Bronchial epithelial cell (primary cell): ENCODE results near the gene MADCAM1. TPM values are rescaled to one million over a fixed set of nuclear protein-coding genes. Genes with fewer than 3 reads are reported as not detected.

Experiments used
- DNase-seq: peaks from one replicate; pipeline ENCODE4 v3.0.0-alpha.2; 2010; ENCODE audit warnings: low read depth
- FAIRE-seq: peaks from 2 replicates; lab custom pipeline; 2011; peaks lifted over from hg19 to GRCh38; lab: Jason Lieb, UNC
- H3K27me3 ChIP-seq: 2 replicates; pipeline ENCODE4 v1.5.1; 2011; ENCODE audit warnings: low read length; ENCODE audit not compliant: control insufficient read depth, insufficient read depth
- H3K36me3 ChIP-seq: 2 replicates; pipeline ENCODE4 v1.5.1; 2011; ENCODE audit warnings: low read length; ENCODE audit not compliant: control insufficient read depth, insufficient read depth
- H3K4me3 ChIP-seq: 2 replicates; pipeline ENCODE4 v1.5.1; 2011; ENCODE audit warnings: mild to moderate bottlenecking, low read depth, low read length, control low read depth
- total RNA-seq: library from RNA; depleted of rRNA; stranded (reverse); fragments of >200 nt; gene quantifications from 2 replicates; pipeline ENCODE4 v1.2.1, GENCODE V29; 2014
- TF ChIP-seq, protein P1 (sequence below): IDR thresholded peaks from 2 replicates; pipeline ENCODE4 v1.5.1; 2011; ENCODE audit warnings: mild to moderate bottlenecking, moderate library complexity, low read length, control low read depth, inconsistent platforms; ENCODE audit not compliant: insufficient read depth, severe bottlenecking

The MADCAM1 gene
- total RNA-seq, 1 donor from 2014 or later = not detected

DNA sequence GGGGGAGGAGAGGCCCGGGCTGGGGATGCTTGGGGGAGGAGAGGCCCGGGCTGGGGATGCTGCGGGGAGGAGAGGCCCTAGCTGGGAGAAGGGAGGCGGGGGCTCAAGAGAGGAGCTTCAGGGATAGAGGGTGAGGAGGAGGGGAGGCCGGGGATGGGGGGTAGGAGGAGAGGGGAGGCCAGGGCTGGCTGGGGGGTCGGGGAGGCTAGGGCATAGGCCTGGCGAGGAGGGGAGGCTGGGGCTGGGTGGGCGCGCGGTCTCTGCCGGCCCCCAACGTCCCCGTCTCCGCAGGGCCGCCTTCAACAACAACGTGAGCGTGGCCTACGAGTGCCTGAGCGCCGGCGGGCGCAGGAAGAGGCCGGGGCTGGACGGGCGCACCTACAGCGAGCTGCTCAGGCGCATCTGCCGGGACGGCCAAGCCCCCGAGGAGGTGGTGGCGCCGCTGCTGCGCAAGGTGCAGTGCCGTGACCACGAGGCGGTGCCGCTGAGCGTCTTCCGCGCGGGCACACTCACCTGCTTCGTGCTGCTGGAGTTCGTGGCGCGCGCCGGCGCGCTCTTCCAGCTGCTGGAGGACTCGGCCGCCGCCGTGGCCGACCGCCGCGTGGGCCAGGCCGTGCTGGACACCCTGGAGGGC, 22.4 kb downstream of the MADCAM1 start:
- FAIRE-seq (no peak), DNase-seq (no peak)
- H3K4me3 ChIP-seq = no peak overlapping the region
- no peaks in the 10 kb centered on the region for H3K27me3 ChIP-seq
- TF ChIP-seq, protein P1, sequence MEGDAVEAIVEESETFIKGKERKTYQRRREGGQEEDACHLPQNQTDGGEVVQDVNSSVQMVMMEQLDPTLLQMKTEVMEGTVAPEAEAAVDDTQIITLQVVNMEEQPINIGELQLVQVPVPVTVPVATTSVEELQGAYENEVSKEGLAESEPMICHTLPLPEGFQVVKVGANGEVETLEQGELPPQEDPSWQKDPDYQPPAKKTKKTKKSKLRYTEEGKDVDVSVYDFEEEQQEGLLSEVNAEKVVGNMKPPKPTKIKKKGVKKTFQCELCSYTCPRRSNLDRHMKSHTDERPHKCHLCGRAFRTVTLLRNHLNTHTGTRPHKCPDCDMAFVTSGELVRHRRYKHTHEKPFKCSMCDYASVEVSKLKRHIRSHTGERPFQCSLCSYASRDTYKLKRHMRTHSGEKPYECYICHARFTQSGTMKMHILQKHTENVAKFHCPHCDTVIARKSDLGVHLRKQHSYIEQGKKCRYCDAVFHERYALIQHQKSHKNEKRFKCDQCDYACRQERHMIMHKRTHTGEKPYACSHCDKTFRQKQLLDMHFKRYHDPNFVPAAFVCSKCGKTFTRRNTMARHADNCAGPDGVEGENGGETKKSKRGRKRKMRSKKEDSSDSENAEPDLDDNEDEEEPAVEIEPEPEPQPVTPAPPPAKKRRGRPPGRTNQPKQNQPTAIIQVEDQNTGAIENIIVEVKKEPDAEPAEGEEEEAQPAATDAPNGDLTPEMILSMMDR = peak; percentile 21
- H3K36me3 ChIP-seq = no peaks in the 10 kb centered on the region

DNA sequence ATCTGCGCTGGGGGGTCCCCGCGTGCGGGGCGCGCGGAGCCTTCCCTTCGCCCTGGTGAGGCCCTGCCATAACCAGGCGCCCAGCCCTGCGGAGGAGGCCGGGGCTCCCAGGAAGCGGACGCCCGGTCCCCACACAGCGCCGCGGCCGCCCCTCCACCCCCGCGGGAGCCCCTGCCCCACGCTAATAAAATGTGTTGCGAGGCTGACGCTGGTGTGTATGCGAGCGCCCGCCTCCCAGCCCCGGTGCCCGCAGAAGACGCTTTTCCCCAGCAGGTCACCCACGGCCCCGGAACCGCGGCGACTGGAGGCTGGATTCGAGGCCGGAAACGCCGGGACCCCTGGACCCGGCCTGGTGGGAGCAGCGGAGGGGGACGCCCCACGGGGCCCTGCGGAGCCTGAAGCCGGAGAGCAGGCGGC, 23.2 kb downstream of the MADCAM1 start:
- Histone ChIP-seq H3K36me3 (no peaks in the 10 kb centered on the region), H3K27me3 (no peaks in the 10 kb centered on the region), H3K4me3 (no peak overlapping the region)
- no peak for DNase-seq
- FAIRE-seq = no peak
- TF ChIP-seq, protein P1 = no peak

- FAIRE-seq = no peak
- DNase-seq = no peak
- H3K4me3 ChIP-seq = no peak overlapping the region
- peaks cover 2% of the 10 kb centered on the region for H3K27me3 ChIP-seq
- H3K36me3 ChIP-seq = no peaks in the 10 kb centered on the region
- TF ChIP-seq, protein P1 = no peak
Measured at GRCh38 chr19:522726-523125, 26.4 kb downstream of the MADCAM1 start.

DNA sequence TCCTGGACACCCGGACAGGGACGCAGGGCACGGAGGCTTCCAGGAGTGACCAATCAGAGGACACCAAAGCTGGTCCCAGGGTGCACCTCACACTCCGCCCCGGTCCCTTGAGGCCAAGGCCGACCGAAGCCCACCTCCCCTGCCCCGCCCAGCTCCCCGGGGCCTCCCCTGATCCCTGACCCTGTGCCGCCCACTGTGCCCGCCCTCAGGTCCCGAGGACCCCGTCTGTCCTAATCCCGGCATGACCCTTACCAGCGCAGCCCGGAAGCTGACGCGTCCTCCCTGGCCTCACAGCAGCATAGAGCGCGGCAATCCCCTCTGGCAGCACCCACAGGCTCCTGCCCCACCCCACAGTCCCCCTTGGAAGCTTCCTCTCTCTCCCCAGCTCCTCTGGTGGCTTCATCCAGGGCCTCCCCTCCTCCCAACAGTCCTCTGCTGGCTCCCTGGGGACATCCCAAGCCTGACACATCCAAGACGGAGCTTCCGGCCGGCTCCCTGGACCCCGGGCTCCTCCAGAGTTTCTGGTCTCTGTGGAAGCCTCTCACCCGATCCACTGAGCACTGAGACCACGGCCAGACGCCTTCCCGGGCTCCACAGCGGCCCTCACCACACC, 27.9 kb downstream of the MADCAM1 start:
- FAIRE-seq = no peak
- H3K27me3 ChIP-seq = peaks cover 2% of the 10 kb centered on the region
- H3K4me3 ChIP-seq = no peak overlapping the region
- TF ChIP-seq, protein P1 = no peak
- H3K36me3 ChIP-seq = no peaks in the 10 kb centered on the region
- no peak for DNase-seq

DNA sequence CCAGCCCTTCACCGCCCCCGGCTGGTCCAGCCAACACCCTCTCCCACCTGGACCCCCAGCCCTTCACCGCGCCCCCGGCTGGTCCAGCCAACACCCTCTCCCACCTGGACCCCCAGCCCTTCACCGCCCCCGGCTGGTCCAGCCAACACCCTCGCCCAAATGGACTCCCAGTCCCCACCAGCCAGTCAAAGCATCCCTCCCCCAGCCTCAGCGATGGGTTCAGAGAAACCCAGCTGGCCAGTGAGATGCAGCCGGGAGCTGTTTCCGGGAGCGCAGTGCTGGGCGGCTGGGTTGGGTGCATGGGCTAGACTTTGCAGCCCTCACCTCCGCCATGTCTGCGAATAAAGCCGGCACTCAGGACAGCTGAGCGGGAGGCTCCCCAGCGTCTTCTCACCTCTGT, 28.7 kb downstream of the MADCAM1 start:
- TF ChIP-seq, protein P1 = no peak
- Histone ChIP-seq H3K27me3 (peaks cover 2% of the 10 kb centered on the region), H3K36me3 (no peaks in the 10 kb centered on the region), H3K4me3 (no peak overlapping the region)
- DNase-seq (no peak), FAIRE-seq (no peak)
